Immature natural killer cell (primary cell): ENCODE measurements around the gene GFPT2. TPM values are rescaled to one million over a fixed set of nuclear protein-coding genes. Genes with fewer than 3 reads are reported as not detected.
A peak's percentile ranks its signal among the peaks of the same experiment; 100 is the strongest.

ENCODE experiments used
- DNase-seq, 3 donors: peaks; one replicate each; pipeline ENCODE4 v3.0.0; 2022; ENCODE audit warnings: mixed read lengths in 1 of 3
- H3K27ac Mint-ChIP-seq, 6 donors: one replicate each; pipeline ENCODE4 v1.8.0; 2020; ENCODE audit warnings: mixed read lengths in 6 of 6, mild to moderate bottlenecking in 5 of 6, inconsistent platforms in 4 of 6, moderate library complexity in 3 of 6
- H3K27me3 Mint-ChIP-seq, 3 donors: one replicate each; pipeline ENCODE4 v1.8.0; 2020 to 2021; ENCODE audit warnings: low read depth in 3 of 3, mild to moderate bottlenecking in 3 of 3, mixed read lengths in 3 of 3, moderate library complexity in 3 of 3, inconsistent platforms in 1 of 3
- H3K36me3 Mint-ChIP-seq, 3 donors: one replicate each; pipeline ENCODE4 v1.8.0; 2020; ENCODE audit warnings: mixed read lengths in 3 of 3, inconsistent platforms in 2 of 3, mild to moderate bottlenecking in 2 of 3
- H3K4me1 Mint-ChIP-seq, 2 donors: one replicate each; pipeline ENCODE4 v1.8.0; 2020; ENCODE audit warnings: inconsistent platforms in 2 of 2, mild to moderate bottlenecking in 2 of 2, mixed read lengths in 2 of 2, moderate library complexity in 1 of 2
- H3K4me3 Mint-ChIP-seq, 5 donors: one replicate each; pipeline ENCODE4 v1.8.0; 2020; ENCODE audit warnings: mild to moderate bottlenecking in 5 of 5, mixed read lengths in 5 of 5, inconsistent platforms in 3 of 5, moderate library complexity in 3 of 5
- H3K9me3 Mint-ChIP-seq, 6 donors: one replicate each; pipeline ENCODE4 v1.8.0; 2020; ENCODE audit warnings: mild to moderate bottlenecking in 6 of 6, mixed read lengths in 6 of 6, inconsistent platforms in 4 of 6, moderate library complexity in 3 of 6
- polyA plus RNA-seq, 3 donors: library from polyadenylated mRNA; unstranded; fragments of 300-500 nt; fragmentation: Illumina TruSeq; gene quantifications; one replicate each; pipeline ENCODE4 v1.2.3, GENCODE V29; 2021

GFPT2 gene
- polyA plus RNA-seq, 3 donors from 2014 or later, result not detected

DNA sequence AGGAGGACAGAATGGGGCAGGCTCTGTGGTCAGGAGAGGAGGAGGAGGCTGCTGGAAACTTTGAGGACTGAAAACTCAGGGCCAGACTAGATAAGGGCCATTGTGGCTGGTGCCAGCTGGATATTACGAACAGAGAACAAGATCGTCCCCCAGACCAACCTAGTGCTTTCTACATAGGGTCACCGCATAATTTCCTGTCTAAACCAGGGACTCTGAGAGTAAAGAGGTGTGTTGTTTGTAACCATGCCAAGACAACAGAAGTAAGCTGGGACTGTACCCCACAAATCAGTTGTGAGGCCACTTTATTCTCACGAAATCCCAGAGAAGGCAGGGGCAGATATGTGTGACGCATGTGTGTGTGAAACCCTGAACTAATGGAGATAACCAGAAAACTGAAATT lies 20.3 kb upstream of the GFPT2 start:
- peak in 1 of 3 donors; percentile 18 for DNase-seq
- Mint-ChIP-seq H3K27me3 (peaks cover 0 to 9% (median 1%) of the 10 kb centered on the region in 3 donors), H3K4me1 (peaks cover 0 to 1% of the 10 kb centered on the region in 2 donors), H3K9me3 (no peaks in the 10 kb centered on the region), H3K36me3 (no peaks in the 10 kb centered on the region), H3K27ac (peak overlapping the region in 2 of 6 donors; percentile 59 to 62), H3K4me3 (no peak overlapping the region)

DNA sequence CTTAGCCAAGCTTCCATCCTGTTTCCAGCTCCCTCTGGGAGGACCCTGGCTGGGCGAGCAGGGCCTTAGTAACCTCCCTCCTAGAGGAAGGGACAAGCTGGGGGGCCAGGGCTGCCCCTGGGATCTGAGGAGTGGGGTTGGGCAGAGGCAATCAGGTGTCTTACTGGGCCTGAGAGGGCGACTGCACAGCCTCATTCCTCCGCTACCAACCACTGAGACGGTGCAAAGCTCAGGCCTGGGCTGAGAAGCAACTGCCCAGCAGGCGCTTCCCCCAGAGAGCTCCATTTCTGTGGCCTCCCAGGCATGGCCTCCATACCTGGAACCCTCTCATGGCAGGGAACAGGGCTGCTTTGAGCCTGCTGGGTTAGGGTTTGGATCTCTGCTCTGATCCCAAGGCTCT lies 18.8 kb upstream of the GFPT2 start:
- no peak for DNase-seq
- Mint-ChIP-seq H3K4me1 (peaks cover 8 to 16% of the 10 kb centered on the region in 2 donors), H3K27me3 (peaks cover 5 to 18% (median 7%) of the 10 kb centered on the region in 3 donors), H3K36me3 (no peaks in the 10 kb centered on the region), H3K9me3 (no peaks in the 10 kb centered on the region), H3K27ac (no peak overlapping the region), H3K4me3 (no peak overlapping the region)

DNA sequence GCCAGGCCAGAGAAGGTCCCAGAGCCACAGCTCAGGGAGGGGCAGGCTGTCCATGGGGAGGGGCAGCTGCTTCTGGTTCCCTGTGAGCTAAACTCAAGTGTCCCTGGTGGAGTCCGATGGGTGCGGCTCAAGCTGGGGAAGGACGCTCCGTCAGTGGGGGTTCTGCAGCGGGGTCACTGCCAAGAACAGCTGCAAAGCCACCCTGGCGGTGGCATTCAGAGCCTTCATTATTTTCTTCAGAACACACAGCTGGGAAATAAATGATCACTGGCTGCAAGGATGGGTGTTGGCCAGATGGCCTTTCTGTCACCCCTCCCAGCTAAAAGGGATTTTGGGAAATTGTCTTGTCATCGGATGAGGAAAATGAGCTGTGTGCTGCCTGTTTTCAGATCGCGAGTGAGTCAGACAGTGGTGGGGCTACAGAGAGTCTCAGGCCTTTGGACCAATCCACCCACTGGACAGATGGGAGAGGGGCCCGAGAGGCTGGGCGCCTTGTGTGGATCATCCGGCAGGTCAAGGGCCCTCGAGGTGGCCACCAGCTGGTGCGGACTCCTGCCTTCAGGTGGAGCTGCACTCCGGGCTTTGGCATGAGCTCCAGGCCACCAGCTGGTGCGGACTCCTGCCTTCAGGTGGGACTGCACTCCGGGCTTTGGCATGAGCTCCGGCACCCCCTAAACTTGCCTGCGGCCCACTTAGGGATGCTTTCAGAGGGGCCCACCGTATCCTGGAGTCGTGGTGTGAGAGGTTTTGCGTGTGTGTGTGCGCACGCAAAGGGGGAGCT lies 17.9 kb upstream of the GFPT2 start:
- Mint-ChIP-seq H3K36me3 (no peaks in the 10 kb centered on the region), H3K27me3 (peaks cover 7 to 18% (median 10%) of the 10 kb centered on the region in 3 donors), H3K27ac (no peak overlapping the region), H3K9me3 (no peaks in the 10 kb centered on the region), H3K4me3 (no peak overlapping the region), H3K4me1 (peaks cover 13 to 25% of the 10 kb centered on the region in 2 donors)
- DNase-seq, result no peak

DNA sequence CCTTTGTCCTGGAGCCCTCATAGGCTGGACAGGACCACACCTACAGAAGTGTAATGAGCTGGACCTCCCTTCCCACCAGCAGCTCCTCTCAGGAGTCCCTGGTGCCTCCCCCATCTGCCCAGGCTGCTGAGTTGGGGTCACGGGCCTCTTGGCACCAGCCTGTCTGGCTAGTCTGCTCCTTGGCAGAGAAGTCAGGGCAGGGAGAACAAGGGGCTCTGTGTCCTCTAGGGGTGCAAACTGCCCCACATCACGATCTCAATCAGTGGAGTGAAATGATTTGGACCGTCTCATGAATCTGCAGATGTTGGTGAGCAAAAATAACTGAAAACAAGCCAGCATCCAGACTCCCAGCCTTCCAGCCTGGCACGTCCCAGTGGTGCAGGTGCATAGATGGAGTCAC lies 14.9 kb upstream of the GFPT2 start:
- no peak overlapping the region for H3K4me3 Mint-ChIP-seq
- peak overlapping the region in 3 of 6 donors; percentile 53 to 75 (median 55) for H3K27ac Mint-ChIP-seq
- H3K27me3 Mint-ChIP-seq, result peaks cover 5 to 13% (median 12%) of the 10 kb centered on the region in 3 donors
- H3K4me1 Mint-ChIP-seq, result peaks cover 15 to 27% of the 10 kb centered on the region in 2 donors
- DNase-seq, result no peak
- no peaks in the 10 kb centered on the region for H3K36me3 Mint-ChIP-seq
- no peaks in the 10 kb centered on the region for H3K9me3 Mint-ChIP-seq

DNA sequence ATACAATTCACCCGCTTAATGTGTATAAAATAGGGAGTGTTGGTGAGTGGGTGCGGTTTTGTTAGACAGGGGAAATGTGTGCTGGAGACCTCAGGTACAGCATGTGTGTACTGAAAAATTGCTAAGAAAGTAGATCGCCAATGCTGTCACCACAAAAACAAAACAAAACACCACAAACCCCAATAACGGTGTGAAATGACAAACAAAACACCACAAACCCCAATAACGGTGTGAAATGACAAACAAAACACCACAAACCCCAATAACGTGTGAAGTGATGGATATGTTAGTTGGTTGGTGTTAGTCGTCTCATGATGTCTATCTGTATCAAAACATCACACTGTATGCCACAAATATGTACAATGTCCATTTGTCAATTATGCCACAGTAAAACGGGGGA lies 14.2 kb upstream of the GFPT2 start:
- peak overlapping the region; percentile 75 to 96 (median 84) for H3K27ac Mint-ChIP-seq
- no peaks in the 10 kb centered on the region for H3K9me3 Mint-ChIP-seq
- no peaks in the 10 kb centered on the region for H3K36me3 Mint-ChIP-seq
- peak overlapping the region; percentile 4 to 73 (median 58) for H3K4me3 Mint-ChIP-seq
- peaks cover 5 to 13% (median 12%) of the 10 kb centered on the region in 3 donors for H3K27me3 Mint-ChIP-seq
- H3K4me1 Mint-ChIP-seq, result peaks cover 15 to 27% of the 10 kb centered on the region in 2 donors
- DNase-seq, result peak; percentile 70 to 88 (median 77)

DNA sequence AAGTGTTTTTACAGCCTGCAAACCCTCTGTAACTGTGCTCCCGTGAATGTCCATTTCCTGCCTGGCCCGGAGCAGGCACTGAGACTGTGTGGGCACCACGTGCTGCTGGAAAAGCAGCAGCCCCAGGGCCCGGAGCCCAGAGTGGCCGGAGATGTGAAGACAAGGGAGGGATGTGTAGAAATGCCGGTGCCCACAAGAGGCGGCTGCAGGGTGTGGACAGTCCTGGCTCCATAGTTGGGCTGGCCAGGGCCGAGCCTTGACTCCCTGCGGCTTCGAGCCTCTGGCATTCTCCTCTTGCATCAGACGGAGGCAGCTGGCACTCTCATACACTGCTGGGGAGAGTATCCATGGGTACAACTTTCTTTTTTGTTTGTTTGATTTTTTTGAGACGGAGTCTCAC lies 13.2 kb upstream of the GFPT2 start:
- no peak overlapping the region for H3K4me3 Mint-ChIP-seq
- no peaks in the 10 kb centered on the region for H3K36me3 Mint-ChIP-seq
- peaks cover 15 to 27% of the 10 kb centered on the region in 2 donors for H3K4me1 Mint-ChIP-seq
- H3K9me3 Mint-ChIP-seq, result no peaks in the 10 kb centered on the region
- no peak for DNase-seq
- H3K27me3 Mint-ChIP-seq, result peaks cover 7 to 12% (median 10%) of the 10 kb centered on the region in 3 donors
- peak overlapping the region in 1 of 6 donors; percentile 27 for H3K27ac Mint-ChIP-seq

DNA sequence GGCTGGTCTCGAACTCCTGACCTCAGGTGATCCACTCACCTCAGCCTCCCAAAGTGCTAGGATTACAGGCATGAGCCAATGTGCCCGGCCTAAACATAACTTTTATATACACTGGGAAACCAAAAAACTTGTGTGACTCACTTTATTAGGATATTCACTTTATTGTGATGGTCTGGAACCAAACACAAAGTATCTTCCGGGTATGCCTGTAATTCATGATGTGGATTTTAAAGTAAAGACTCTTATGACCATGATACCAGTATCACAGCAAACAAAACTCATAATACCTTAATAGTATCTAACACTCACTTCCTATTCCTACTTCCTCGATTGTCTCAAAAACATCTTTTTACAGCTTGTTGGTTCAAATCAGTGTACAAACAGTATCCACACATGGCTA lies 12.7 kb upstream of the GFPT2 start:
- Mint-ChIP-seq H3K4me3 (no peak overlapping the region), H3K27ac (peak overlapping the region in 2 of 6 donors; percentile 22 to 27), H3K27me3 (peaks cover 7 to 12% (median 9%) of the 10 kb centered on the region in 3 donors), H3K36me3 (no peaks in the 10 kb centered on the region), H3K4me1 (peaks cover 15 to 27% of the 10 kb centered on the region in 2 donors), H3K9me3 (no peaks in the 10 kb centered on the region)
- DNase-seq, result no peak

DNA sequence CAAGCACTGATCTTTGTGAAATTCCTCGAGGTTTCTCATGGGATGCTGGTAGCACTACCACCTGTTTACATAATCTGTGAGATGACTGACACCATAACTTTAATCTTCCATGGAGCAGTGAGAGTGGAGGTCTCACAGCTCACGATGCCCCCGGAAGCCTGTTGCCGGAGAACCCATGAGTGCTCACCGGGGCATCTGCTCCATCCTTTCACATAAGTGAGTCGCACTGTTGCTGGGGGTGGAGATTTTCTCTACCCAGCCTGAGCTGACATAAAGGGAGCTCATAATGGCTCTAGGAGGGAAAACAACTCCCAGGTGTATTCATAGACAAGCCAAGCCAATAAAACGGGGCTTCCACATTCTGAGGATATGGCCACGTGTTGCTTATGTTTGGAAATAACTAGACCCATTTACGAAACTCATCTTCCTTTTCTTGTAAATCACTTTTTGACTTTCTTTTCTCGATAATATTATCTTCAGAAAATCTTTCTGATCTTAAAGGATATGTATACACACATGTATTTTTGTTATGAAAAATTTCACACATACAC lies 11.2 kb upstream of the GFPT2 start:
- H3K36me3 Mint-ChIP-seq, result no peaks in the 10 kb centered on the region
- H3K4me3 Mint-ChIP-seq, result no peak overlapping the region
- peaks cover 7 to 12% (median 9%) of the 10 kb centered on the region in 3 donors for H3K27me3 Mint-ChIP-seq

DNA sequence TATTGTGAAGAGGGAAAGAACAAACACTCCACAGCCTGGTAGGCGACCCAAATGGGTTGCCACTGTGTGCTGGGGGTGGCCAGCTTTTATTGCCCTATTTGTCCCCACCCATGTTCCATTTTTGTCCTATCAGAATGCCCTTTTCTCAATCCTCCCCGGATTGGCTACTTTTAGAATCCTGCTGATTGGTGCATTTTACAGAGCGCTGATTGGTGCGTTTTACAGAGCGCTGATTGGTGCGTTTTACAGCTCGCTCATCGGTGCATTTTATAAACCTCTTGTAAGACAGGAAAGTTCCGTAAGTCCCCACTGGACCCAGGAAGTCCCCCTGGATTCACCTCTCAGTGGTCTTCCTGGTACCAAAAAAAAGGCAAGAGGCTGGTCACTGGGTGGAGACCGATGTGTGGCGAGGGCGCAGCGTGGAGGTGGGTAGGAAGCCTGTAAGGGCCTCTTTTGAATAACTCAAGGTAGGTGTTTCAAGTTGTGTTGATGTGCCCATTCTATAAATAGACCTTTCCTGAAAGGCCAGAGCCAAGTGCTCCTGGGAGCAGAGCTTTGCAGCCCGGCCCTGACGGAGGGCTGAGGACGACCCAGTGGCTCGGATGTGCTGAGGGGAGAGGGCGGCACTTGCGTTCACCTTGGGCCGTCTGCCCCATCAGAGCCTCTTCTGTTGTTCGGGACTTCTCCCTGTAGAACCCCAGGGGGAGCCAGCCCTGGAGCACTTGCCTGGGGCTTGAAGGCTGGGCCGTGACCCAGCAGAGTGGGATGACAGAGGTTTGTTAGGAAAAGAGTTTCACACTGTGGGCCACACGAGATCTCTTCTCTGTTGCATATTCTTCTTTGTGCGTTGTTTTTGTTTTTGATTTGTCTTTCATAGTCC lies 7.2 kb upstream of the GFPT2 start:
- no peak overlapping the region for H3K4me3 Mint-ChIP-seq
- peak overlapping the region in 1 of 6 donors; percentile 62 for H3K27ac Mint-ChIP-seq
- no peaks in the 10 kb centered on the region for H3K4me1 Mint-ChIP-seq
- no peak for DNase-seq
- peaks cover 0 to 7% (median 6%) of the 10 kb centered on the region in 3 donors for H3K27me3 Mint-ChIP-seq
- no peaks in the 10 kb centered on the region for H3K36me3 Mint-ChIP-seq
- no peaks in the 10 kb centered on the region for H3K9me3 Mint-ChIP-seq

More for the DNA sequence above, 11.2 kb upstream of the GFPT2 start:
- Mint-ChIP-seq H3K4me1 (peaks cover 15 to 27% of the 10 kb centered on the region in 2 donors), H3K9me3 (no peaks in the 10 kb centered on the region), H3K27ac (no peak overlapping the region)
- DNase-seq, result no peak

DNA sequence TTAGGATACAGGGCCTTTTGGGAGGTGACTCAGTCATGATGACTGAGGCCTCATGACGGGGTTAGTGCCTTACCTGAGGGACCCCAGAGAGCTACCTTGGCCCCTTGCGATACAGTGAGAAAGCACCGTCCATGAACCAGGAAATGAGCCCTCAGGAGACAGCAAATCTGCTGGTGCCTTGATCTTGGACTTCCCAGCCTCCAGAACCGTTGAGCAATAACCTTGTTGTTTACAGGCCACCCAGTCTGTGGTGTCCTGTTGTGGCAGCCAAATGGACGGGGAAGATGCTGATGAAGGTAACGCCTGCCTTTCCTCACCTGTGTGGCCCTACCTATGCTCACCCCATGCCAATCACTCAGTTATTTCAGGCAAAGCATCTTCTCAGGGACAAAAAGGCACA lies 5.6 kb upstream of the GFPT2 start:
- no peak overlapping the region for H3K27ac Mint-ChIP-seq
- peaks cover 5 to 11% (median 6%) of the 10 kb centered on the region in 3 donors for H3K27me3 Mint-ChIP-seq
- peaks cover 6% of the 10 kb centered on the region in 2 donors for H3K4me1 Mint-ChIP-seq
- no peak for DNase-seq
- no peaks in the 10 kb centered on the region for H3K36me3 Mint-ChIP-seq
- H3K9me3 Mint-ChIP-seq, result peaks cover 0 to 3% (median 0%) of the 10 kb centered on the region in 6 donors
- no peak overlapping the region for H3K4me3 Mint-ChIP-seq

DNA sequence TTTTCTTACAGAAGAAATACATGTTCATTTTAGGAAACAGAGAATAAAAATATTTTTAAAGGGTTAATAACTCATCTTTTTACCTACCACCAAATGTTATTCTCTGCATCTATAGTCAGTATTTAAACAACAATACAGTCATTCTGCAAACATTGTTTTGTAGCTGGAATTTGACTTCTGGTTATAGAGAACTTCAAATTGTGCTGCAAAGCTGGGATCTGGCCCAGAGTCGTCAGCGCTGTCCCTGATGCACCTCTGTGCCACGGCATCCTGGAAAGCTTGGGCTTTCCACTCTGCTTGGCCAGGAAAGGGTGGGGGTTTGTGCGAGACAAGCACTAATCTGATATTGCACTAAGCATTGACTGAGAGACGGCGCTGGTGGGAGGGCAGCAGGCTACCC lies 5.0 kb upstream of the GFPT2 start:
- Mint-ChIP-seq H3K4me1 (peaks cover 6 to 7% of the 10 kb centered on the region in 2 donors), H3K36me3 (no peaks in the 10 kb centered on the region), H3K27me3 (peaks cover 5 to 11% (median 6%) of the 10 kb centered on the region in 3 donors), H3K4me3 (no peak overlapping the region), H3K27ac (no peak overlapping the region), H3K9me3 (peaks cover 0 to 3% (median 0%) of the 10 kb centered on the region in 6 donors)
- no peak for DNase-seq

DNA sequence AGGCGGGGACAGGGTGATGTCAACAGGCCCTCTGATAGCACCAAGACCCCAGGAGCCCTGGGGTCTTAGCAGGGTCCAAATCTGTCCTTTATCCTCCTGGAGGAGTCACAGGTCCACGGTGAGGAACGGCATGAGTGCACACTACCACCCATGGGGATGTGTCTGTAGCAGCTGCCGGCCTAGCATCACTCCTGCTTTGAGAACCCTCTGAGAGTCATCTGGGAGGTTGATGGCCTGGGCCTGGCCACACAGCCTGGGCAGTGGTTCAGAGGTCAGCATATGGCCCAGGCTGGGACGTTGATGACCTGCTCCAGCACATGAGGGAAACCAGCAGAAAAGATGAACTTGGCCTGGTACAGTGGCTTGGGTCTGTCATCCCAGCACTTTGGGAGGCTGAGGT lies 1.8 kb upstream of the GFPT2 start:
- Mint-ChIP-seq H3K9me3 (peaks cover 0 to 3% (median 0%) of the 10 kb centered on the region in 6 donors), H3K27ac (no peak overlapping the region), H3K4me1 (peaks cover 6 to 9% of the 10 kb centered on the region in 2 donors), H3K36me3 (no peaks in the 10 kb centered on the region), H3K27me3 (peaks cover 13 to 18% (median 15%) of the 10 kb centered on the region in 3 donors), H3K4me3 (peak overlapping the region in 1 of 5 donors; percentile 71)
- no peak for DNase-seq

DNA sequence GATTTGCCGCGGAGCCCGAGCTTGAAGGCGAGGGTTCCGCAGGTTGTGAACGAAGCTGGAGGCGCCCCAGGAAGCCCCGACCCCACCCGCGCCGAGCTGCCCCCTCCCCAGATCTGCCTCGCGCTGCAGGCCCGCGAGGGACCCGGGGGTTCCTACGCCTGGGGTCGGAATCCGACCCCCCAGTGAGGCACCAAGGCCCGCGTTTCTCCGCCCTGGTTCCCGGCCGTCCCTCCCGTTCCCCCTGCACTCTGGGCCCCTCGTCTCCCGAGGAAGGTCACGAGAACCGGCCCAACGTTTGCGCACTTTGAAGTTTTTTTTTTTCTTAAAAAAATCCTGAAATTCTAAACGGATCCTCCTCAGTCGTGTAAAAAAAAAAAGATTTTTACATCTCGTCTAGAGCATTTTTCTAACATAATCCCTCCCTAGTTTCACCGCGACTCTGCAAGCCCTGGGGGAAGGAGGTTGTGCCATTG lies 880 bp upstream of the GFPT2 start:
- Mint-ChIP-seq H3K4me1 (peaks cover 6 to 9% of the 10 kb centered on the region in 2 donors), H3K4me3 (peak overlapping the region; percentile 73 to 83 (median 80)), H3K27me3 (peaks cover 13 to 18% (median 16%) of the 10 kb centered on the region in 3 donors), H3K9me3 (peaks cover 0 to 3% (median 0%) of the 10 kb centered on the region in 6 donors), H3K27ac (peak overlapping the region in 1 of 6 donors; percentile 46), H3K36me3 (no peaks in the 10 kb centered on the region)
- no peak for DNase-seq
